Forelimb muscle (tissue), 1 donor: ENCODE data around the gene HNRNPA2B1. TPM values are rescaled to one million over a fixed set of nuclear protein-coding genes. Genes with fewer than 3 reads are reported as not detected.
"Not testable (repeated sequence)": the region's sequence is repeated elsewhere in the genome, so short reads cannot be mapped to it uniquely, and the experiment has no call there.

Source experiments
- DNase-seq: peaks from one replicate; pipeline ENCODE4 v3.0.0-alpha.2; 2013; ENCODE audit warnings: low read depth
- polyA plus RNA-seq: library from polyadenylated mRNA; unstranded; fragments of 120-200 nt; gene quantifications from one replicate; pipeline ENCODE4 v1.2.1, GENCODE V29; 2013; ENCODE audit not compliant: insufficient read length

Gene HNRNPA2B1
- polyA plus RNA-seq, 1 donor = 660 TPM

GRCh38 chr7:26147646-26148306 is 52.8 kb downstream of the HNRNPA2B1 start:
- not testable (repeated sequence) for DNase-seq

DNA sequence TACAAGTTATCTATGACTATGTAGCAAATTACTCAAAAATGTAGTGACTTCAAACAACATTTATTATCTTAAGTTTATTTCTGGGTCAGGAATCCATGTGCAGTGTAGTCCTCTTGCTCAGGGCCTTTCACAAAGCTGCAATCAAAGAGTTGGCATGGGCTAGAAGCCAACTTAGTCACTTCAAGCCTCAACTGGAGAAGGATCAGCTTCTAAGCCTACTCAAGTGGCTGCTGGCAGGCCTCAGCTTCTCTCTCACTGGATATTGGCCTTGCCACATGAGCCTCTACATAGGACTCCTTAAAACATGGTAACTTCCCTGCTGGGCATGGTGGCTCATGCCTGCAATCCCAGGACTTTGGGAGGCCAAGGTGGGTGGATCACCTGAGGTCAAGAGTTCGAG is 53.5 kb downstream of the HNRNPA2B1 start:
- DNase-seq = no peak

GRCh38 chr7:26145238-26145637 is 55.3 kb downstream of the HNRNPA2B1 start:
- DNase-seq = no peak

GRCh38 chr7:26144184-26145080 is 56.1 kb downstream of the HNRNPA2B1 start:
- DNase-seq = no peak

GRCh38 chr7:26143298-26144048 is 57.1 kb downstream of the HNRNPA2B1 start:
- DNase-seq = no peak

DNA sequence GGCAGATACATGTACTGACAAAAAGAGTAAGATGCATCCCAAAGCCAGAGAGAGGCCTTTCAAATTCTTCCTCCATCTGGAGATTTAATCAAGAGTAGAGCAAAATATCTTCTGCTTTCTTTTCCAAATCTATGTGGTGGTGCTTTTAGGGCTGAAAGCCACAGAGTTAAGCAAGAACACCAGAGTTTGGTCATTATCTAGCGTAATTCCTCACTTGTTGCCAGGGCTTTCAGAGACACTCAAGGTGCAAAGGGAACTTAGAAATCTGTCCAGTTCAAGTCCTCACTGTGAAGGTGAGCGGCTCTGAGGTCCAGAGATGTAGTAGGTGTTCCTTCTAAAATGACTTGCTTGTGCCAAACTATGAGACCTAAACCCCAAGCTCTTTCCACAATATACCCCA is 59.5 kb downstream of the HNRNPA2B1 start:
- DNase-seq = no peak

- no peak for DNase-seq
Observed at GRCh38 chr7:26140380-26140779, 60.2 kb downstream of the HNRNPA2B1 start.

Other genes starting within 250 kb of the HNRNPA2B1 start
- gene NFE2L3, start 48.5 kb downstream of the HNRNPA2B1 start, polyA plus RNA-seq = 5.3 TPM
- 160 TPM for gene CBX3, start 999 bp upstream of the HNRNPA2B1 start, polyA plus RNA-seq
- 2.2 TPM for gene SNX10, start 91.1 kb upstream of the HNRNPA2B1 start, polyA plus RNA-seq